SU-DHL-6 (cell line): ENCODE data around the gene RFPL4A.

Experiments used
- H2AFZ ChIP-seq: fragments of 200-600 bp; sonication (generic); 2 replicates; pipeline ENCODE4 v1.6.1; 2014; ENCODE audit warnings: low read depth, mild to moderate bottlenecking, moderate library complexity, mixed read lengths, antibody characterized with exemption, low read length; ENCODE audit not compliant: severe bottlenecking
- H3F3A ChIP-seq: fragments of 200-600 bp; shearing (Covaris generic); 2 replicates; pipeline ENCODE4 v1.6.0; 2016; ENCODE audit warnings: antibody characterized with exemption, mild to moderate bottlenecking; ENCODE audit not compliant: insufficient read depth
- H3K27ac ChIP-seq: fragments of 200-600 bp; sonication (generic); 2 replicates; pipeline ENCODE4 v1.5.1; 2016; ENCODE audit warnings: low read depth, mild to moderate bottlenecking, low read length, moderate library complexity, mixed read lengths
- H3K27me3 ChIP-seq: fragments of 200-600 bp; sonication (generic), shearing (Covaris generic); 2 replicates; pipeline ENCODE4 v1.6.0; 2014; ENCODE audit warnings: mild to moderate bottlenecking, low read length
- H3K36me3 ChIP-seq: fragments of 200-600 bp; sonication (generic); 2 replicates; pipeline ENCODE4 v1.6.1; 2014; ENCODE audit warnings: mild to moderate bottlenecking, low read length, mixed read lengths
- H3K4me2 ChIP-seq: fragments of 300-600, 200-600 bp; shearing (Covaris generic), sonication (generic); 2 replicates; pipeline ENCODE4 v1.6.0; 2014; ENCODE audit warnings: low read length, low read depth, mild to moderate bottlenecking; ENCODE audit not compliant: poor library complexity, severe bottlenecking
- H3K4me3 ChIP-seq: fragments of 200-600 bp; sonication (generic); 2 replicates; pipeline ENCODE4 v1.5.1; 2014; ENCODE audit warnings: antibody characterized with exemption, low read length, mild to moderate bottlenecking, mixed read lengths; ENCODE audit not compliant: insufficient read depth, poor library complexity, severe bottlenecking
- H3K79me2 ChIP-seq: fragments of 200-600 bp; sonication (generic); 2 replicates; pipeline ENCODE4 v1.6.1; 2014; ENCODE audit warnings: mild to moderate bottlenecking, low read length, moderate library complexity; ENCODE audit not compliant: insufficient read depth
- H3K9ac ChIP-seq: fragments of 200-600 bp; sonication (generic); 2 replicates; pipeline ENCODE4 v1.7.0; 2014; ENCODE audit warnings: mild to moderate bottlenecking, low read length
- H3K9me2 ChIP-seq: fragments of 200-600 bp; sonication (generic); replicated peaks from 2 replicates; pipeline ENCODE4 v1.6.1; 2014; ENCODE audit warnings: low read length; ENCODE audit not compliant: insufficient read depth
- H3K9me3 ChIP-seq: fragments of 200-600 bp; sonication (generic); 2 replicates; pipeline ENCODE4 v1.6.1; 2014; ENCODE audit warnings: low read length, mixed read lengths; ENCODE audit not compliant: insufficient read depth
- H4K20me1 ChIP-seq: fragments of 200-600 bp; sonication (generic); 2 replicates; pipeline ENCODE4 v1.6.1; 2014; ENCODE audit warnings: low read depth, mild to moderate bottlenecking, antibody characterized with exemption, low read length, moderate library complexity, mixed read lengths
- CTCF ChIP-seq: fragments of 200-600 bp; sonication (generic); IDR thresholded peaks from one replicate; pipeline ENCODE4 v1.5.1; 2017; ENCODE audit warnings: antibody characterized with exemption, mild to moderate bottlenecking, low read length, moderate library complexity; ENCODE audit not compliant: insufficient read depth, poor library complexity, severe bottlenecking
- EZH2phosphoT487 ChIP-seq: fragments of 200-600 bp; sonication (generic), shearing (Covaris generic); conservative IDR thresholded peaks from 2 replicates; pipeline ENCODE4 v1.6.1; 2018; ENCODE audit warnings: mild to moderate bottlenecking, antibody characterized with exemption, low read length, moderate library complexity, mixed read lengths

The RFPL4A gene

GRCh38 chr19:55795021-55795420, 36.1 kb downstream of the RFPL4A start:
- Histone ChIP-seq H3K79me2 (peaks cover 13% of the 10 kb centered on the region), H3K4me2 (no peak overlapping the region), H3F3A (peaks cover 5% of the 10 kb centered on the region; the same call in 1 of the 2 replicates), H3K27ac (no peak overlapping the region), H3K36me3 (peaks cover 50% of the 10 kb centered on the region), H2AFZ (no peak overlapping the region), H3K9ac (no peak overlapping the region), H3K27me3 (no peaks in the 10 kb centered on the region), H3K4me3 (no peak overlapping the region), H4K20me1 (no peaks in the 10 kb centered on the region), H3K9me3 (no peaks in the 10 kb centered on the region), H3K9me2 (no peaks in the 10 kb centered on the region)
- no peak for TF ChIP-seq CTCF
- TF ChIP-seq EZH2phosphoT487: no peak

- Histone ChIP-seq H4K20me1 (no peaks in the 10 kb centered on the region), H3K9me3 (no peaks in the 10 kb centered on the region), H3K79me2 (peaks cover 75% of the 10 kb centered on the region), H3K9ac (peak overlapping the region; percentile 7; the same call in 1 of the 2 replicates), H3F3A (no peaks in the 10 kb centered on the region), H3K4me3 (no peak overlapping the region), H3K9me2 (no peaks in the 10 kb centered on the region), H2AFZ (no peak overlapping the region), H3K27ac (peak overlapping the region; percentile 51), H3K27me3 (no peaks in the 10 kb centered on the region), H3K36me3 (peaks cover 32% of the 10 kb centered on the region), H3K4me2 (peak overlapping the region; percentile 32)
- TF ChIP-seq EZH2phosphoT487 (no peak), CTCF (no peak)
These were observed 42.5 kb downstream of the RFPL4A start for GRCh38 chr19:55801416-55801815.

- Histone ChIP-seq H2AFZ (no peak overlapping the region), H3F3A (no peaks in the 10 kb centered on the region), H3K79me2 (peaks cover 83% of the 10 kb centered on the region), H3K27ac (peak overlapping the region; percentile 51; the same call in 1 of the 2 replicates), H3K9me3 (no peaks in the 10 kb centered on the region), H3K4me2 (peak overlapping the region; percentile 32), H3K9me2 (no peaks in the 10 kb centered on the region), H4K20me1 (no peaks in the 10 kb centered on the region), H3K4me3 (no peak overlapping the region), H3K36me3 (peaks cover 32% of the 10 kb centered on the region), H3K27me3 (no peaks in the 10 kb centered on the region), H3K9ac (no peak overlapping the region)
- TF ChIP-seq CTCF: no peak
- TF ChIP-seq EZH2phosphoT487: no peak
These were observed 43.4 kb downstream of the RFPL4A start for GRCh38 chr19:55802281-55802680.
